Globus pallidus (tissue), 1 donor: ENCODE results near the gene UFD1.
"Not testable (repeated sequence)": the region's sequence is repeated elsewhere in the genome, so short reads cannot be mapped to it uniquely, and the experiment has no call there.

Experiments
- DNase-seq: peaks from one replicate; pipeline ENCODE4 v3.0.0-alpha.2; 2015; ENCODE audit warnings: low spot score

Gene UFD1

DNA sequence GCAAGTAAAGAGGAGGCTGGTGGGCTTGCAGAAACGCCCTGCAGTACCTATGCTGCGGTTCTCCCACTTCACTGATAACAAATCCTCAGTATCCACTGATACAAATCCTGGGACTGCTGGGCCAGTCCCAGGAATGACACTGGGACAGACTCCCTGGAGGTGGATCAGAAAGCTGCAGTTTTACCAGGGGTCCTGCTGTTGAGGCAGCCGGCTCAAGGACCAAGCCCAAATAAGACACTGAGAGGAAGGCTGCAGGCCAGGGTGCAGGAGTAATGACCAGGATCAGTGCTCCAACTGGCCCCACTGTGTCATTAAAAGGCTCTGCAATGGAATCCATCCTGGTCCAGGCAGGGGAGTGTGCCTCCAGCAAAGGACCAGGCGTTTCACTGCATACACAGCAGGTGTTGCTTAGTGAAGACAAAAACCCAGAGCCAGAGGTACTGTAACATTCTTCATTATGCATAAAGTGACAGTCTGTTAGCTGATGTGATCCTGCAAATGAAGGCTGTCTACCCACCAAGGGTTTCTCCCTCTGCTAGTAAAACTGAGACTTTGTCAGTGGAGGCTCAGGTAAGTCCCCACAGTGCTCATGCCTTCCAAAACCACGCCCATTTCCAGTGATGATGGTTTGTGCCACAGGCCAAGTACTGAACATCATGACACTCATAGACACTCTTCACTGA, 30.1 kb downstream of the UFD1 start:
- DNase-seq = no peak

- DNase-seq = peak; percentile 31
Measured at GRCh38 chr22:19448076-19448607, 30.9 kb downstream of the UFD1 start.

DNA sequence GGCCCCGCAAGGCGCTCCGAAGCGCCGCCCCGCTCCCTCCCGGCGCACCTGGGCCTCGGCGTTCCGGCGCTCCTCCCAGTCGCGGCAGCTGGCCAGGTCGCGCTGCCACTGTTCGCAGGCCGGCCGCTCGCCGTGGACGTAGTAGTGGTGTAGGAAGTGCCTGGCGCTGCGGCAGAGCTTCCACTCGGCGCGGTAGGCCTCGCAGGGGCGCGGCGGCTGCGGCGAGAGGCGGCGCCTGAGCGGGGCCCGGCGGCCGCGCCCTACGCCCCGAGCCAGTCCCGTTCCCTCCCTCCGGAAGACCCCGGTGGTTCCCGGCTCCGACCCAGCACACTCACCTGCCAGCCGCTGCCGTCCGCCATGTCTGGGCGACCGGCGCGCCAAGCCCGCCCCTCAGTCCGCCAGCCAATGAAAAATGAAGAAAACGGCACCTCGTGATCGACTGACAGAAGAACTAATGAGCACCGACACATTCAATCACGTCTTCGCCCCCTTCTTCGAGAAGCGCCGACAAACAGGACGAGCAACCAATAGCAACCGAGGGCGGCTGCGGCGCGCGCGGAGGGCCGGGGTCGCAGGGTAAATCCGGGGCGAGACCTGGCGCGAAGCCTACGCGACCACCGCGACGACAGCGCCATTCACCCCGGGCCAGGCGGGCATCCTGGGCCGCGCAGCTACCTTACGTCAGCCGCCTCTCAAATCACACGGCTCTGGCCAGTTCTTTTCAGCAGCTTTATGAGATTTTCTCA, 31.5 kb downstream of the UFD1 start, which contains the start of gene C22orf39:
Gene C22orf39, minus strand, starts transcription at position 382 of the 746 bp plus-strand sequence. Its CDS starts 23 bp downstream, at position 359.
- peak; percentile 95 for DNase-seq

DNA sequence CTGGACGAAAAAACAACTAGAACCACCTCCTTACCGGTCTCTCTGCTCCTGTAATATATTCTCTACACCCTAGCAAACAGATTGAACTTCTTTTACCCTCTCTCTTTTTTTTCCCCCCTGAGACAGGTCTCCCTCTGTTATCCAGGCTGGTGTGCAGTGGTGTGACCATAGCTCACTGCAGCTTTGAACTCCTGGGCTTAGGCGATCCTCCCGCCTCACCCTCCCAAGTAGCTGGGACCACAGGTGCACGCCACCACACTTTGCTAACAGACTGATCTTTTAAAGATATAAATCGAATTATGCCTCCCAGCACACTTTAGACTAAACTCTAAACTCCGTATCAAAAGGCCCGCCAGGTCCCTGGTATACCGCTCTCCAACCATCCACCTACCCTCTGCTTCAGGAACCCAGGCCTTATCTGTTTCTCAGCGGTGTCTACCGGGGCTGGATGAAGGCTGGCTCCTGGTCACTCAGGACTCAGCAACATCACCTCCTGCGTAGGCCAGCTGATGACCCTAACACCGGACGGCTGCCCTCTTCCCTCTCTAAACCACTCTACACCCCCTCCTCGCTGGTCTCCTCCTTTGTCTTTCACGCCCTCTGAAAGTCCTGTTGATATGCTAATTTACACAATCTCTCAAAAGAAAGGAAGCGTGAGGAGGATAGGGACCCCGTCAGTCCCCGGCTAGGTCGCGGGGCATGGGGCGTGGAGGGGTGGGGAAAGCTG, 32.2 kb downstream of the UFD1 start:
- DNase-seq = no peak

- DNase-seq = not testable (repeated sequence)
Measured at GRCh38 chr22:19445279-19445982, 33.6 kb downstream of the UFD1 start.

DNA sequence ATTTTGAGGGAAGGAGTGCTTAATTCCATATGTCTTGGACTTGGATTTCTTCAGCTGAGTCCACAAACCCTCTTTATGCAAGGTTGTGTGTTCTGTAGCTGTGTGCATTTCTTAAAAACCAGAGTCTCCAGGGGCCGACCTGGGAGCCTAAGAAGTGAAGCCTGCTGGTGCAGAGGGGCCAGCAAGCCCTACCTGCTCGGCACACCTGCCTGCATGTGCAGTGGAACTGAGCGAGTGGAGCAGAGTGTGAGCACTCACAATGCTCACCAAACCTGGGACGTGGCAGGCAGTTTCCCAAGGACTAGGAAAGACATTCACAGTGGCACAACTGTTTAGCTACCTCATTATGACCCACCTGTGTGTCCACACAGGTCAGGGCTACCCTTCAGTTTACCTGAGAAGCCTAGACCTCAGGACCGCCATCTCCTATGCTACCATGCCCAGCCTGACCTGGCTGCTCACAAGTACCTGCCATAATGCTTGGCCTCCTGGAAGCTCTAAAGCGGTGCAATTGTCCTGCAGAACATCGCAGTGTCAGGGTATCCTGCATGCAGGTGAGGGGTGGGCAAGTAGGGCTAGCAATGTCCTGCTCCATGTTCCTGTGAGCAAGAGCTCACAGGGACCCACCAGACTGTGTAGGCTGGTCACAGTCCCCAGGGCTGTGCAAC, 35.3 kb downstream of the UFD1 start:
- DNase-seq = no peak

DNA sequence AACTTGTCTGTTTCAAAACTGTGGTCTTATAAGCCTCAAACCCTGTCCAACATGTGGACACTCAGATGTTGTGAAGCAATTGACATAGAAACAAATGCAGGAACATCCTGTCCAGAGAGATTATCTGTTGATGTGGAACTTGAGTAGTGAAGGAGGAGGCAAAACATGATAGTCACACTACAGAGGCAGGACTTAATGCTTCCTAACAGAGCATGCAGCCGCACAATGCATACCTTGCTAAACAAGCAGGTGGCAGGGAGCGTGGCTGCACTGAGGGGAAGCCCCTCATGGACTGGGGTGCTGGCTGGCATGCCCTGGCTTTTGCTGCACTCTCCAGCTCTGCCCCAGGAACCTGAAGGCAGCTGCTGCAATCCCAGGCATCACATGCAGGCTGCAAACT, 36.8 kb downstream of the UFD1 start:
- DNase-seq = no peak

DNA sequence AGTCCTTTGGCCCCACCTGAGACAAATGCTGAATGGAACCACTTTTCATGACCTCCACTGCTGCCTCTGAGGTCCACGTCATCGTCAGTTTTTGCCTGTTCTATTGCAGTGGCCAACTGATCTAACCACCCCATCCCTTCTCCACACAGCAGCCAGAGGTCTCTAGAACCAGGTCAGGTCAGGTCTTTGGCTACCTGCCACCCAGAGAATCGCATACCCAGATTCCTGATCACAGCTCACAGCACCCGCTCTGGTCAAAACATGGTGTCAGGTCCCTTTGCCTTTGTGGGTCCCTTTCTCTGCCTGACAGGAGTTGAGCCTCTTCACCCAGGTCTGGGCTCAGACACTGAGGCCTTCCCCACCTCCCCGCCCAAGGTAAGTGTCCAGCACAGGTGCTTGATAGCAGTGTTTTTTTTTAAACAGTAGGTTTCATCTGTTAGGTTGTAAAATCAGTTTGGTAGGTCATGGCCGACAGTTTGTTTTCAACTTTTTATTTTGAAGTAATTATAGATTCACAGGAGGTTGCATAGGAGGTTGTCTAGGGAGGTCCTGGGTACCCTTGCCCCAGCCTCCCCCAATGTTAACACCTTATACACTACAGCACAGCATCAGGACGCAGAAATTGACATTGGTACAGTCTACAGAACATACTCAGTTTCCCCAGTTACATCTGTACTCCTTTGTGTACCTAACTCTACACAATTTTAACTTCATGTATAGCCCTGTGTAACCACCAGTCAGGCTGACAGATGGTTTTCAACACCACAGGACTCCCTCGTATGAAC, 38.4 kb downstream of the UFD1 start:
- no peak for DNase-seq

DNA sequence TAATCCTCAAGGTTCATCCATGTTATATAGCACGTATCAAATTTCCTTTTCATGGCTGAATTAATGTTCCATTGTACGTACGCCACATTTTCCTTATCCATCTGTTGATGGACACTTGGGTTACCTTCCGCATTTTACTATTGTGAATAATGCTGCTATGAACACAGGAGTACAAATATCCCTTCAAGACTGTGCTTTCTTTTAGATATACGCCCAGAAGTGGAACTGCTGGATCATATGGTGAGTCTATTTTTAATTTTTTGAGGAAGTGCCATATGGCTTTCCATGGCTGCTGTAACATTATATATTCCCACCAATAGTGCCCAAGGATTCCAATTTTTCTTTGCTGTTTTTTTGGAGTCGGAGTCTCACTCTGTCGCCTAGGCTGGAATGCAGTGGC, 40.7 kb downstream of the UFD1 start:
- DNase-seq = no peak

DNA sequence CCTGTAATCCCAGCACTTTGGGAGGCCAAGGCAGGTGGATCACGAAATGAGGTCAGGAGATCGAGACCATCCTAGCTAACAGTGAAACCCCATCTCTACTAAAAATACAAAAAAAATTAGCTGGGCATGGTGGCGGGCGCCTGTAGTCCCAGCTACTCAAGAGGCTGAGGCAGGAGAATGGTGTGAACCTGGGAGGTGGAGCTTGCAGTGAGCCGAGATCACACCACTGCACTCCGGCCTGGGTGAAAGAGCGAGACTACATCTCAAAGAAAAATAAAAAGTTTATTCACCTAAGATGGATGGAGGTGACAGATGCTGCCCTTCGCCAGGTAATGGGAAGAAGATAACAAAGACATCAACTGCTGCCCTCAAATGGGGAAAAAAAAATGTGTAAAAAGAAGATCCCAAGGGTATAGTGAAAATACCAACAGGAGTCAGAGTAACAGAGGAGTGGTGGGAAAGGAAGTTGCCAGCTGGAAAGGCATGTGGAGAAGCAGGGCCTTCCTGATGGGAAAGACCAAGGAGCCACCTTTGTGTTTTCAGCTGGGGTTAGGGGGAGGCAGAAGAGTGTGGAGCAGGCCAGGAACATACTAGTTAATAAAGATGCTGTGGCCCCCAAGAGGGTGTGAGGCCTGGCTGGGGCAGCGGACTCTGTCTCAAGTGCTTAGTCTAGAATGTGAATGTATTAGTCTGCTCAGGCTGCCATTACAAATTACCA, 42.4 kb downstream of the UFD1 start:
- DNase-seq = not testable (repeated sequence)

- no peak for DNase-seq
Measured at GRCh38 chr22:19434829-19435580, 44.0 kb downstream of the UFD1 start.

GRCh38 chr22:19434401-19434800, 44.6 kb downstream of the UFD1 start:
- no peak for DNase-seq

GRCh38 chr22:19432133-19432851, 46.7 kb downstream of the UFD1 start, which contains the start of gene MRPL40:
Gene MRPL40, plus strand, starts transcription at chr22:19432545. Its CDS starts 10 bp downstream, at chr22:19432555.
- peak; percentile 94 for DNase-seq

- DNase-seq = peak; percentile 71
Measured at GRCh38 chr22:19431649-19432132, 47.3 kb downstream of the UFD1 start, which contains the start of gene HIRA. Gene HIRA, minus strand, starts transcription at chr22:19431733. Its CDS starts 257 bp downstream, at chr22:19431476.

DNA sequence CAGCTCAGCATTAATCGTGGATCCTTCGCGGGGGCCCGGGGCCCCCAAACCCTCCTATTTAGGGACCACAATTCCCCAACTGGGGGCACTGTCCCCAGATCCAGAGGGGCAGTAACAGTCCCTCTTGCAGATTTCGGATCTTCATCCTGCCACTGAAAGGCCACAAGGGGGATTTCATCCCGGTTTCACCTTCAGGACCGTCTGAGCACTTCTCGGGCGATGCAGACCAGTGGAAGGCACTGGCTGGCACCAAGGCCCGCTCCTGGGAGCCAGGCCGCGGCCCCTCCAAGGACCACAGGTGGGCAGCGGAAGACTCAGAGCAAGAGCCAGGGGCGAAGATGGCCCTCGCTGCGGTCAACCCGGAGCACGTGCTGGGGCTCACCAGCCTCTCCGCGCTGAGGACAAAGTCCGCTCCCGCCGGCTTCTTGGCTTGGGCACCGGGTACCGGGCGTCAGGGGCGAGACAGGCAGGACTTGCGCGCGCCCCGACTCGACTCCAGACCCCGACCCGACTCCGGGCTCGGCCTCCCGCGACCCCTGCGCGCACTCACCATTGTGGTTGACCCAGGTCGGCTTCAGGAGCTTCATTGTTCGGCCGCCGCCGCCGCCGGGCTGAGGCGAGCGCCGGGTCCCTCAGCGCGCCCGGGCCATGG, 48.0 kb downstream of the UFD1 start:
- no peak for DNase-seq

DNA sequence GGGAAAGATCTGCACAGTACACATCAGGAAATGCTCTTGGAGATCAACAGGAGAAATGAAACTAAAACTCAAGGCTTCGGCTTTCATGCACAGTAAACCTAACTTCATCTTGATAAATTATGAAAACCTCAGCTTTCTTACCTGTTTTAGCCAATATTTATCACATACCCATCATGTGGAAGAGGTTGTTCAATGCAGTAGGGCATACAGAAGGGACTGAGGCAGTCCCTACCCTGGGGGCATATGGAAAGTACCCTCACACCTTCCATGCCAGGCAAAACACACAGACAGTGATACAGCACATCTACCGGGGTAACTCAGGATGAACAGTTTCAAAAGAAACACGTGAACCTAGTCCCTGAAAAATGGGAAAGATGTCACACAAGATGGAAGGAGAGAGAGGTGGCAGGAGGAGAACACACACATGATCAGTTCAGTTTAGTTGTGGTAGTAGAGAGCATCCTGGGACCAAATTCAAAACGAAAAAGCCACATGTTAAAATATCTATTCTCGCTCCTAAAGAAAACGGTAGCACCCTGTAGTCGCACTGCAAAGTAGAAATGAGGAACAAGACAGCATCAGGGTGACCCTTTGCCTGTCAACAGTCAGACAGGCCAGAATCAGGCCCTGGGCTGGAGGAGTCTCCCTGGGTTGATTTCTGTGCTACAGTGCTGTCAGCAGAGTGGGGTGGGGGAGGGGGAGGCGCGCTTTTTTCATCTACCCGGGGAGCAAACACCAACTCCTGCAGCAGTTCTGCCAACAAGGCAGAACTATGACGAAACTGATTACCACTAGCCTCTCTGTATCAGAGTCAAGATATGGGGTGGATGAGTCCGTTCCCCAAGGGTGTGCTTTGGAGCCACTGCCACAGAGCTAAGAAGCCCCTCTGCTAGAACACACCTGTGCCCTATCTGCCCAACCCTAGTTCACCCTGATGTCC, 48.8 kb downstream of the UFD1 start:
- DNase-seq = no peak

- DNase-seq = no peak
Measured at GRCh38 chr22:19424186-19424500, 54.9 kb downstream of the UFD1 start.
